NCI-H774 (cell line): ENCODE data around the gene DUOX2.
"Not testable (repeated sequence)": the region's sequence is repeated elsewhere in the genome, so short reads cannot be mapped to it uniquely, and the experiment has no call there.

Experiments
- DNase-seq: peaks from one replicate; lab custom pipeline; 2025; lab: John Stamatoyannopoulos, UW

The DUOX2 gene

GRCh38 chr15:45073602-45074001 lies 40.4 kb downstream of the DUOX2 start:
- not testable (repeated sequence) for DNase-seq

DNA sequence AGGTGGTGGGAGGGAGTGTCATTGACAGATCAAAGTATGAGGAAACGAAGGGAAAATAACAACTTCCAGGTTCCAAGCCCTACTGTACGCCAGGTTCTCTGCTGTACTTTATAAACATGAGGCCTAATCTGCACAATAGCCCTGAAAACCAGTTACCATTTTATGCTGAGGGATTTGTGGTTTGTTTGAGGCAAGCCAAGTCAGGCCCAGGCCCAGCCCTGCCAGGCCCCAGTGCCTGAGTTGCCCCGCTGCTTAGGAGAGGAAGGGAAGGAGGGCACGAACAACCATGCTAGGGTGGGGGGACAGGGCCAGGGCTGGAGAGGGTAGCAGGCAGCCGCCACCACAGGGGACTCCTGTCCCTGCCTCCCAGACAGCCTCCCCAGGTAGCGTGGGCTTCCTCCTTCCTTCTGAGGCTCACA lies 44.0 kb downstream of the DUOX2 start:
- not testable (repeated sequence) for DNase-seq

- DNase-seq: no peak
These were observed 49.6 kb downstream of the DUOX2 start for GRCh38 chr15:45064386-45064785.

- DNase-seq: not testable (repeated sequence)
These were observed 51.7 kb downstream of the DUOX2 start for GRCh38 chr15:45062301-45062700.

- not testable (repeated sequence) for DNase-seq
These were observed 55.0 kb downstream of the DUOX2 start for GRCh38 chr15:45058690-45059675.

- not testable (repeated sequence) for DNase-seq
These were observed 61.3 kb downstream of the DUOX2 start for GRCh38 chr15:45052676-45053075.

- no peak for DNase-seq
These were observed 63.4 kb downstream of the DUOX2 start for GRCh38 chr15:45050587-45050986.

- no peak for DNase-seq
These were observed 65.0 kb downstream of the DUOX2 start for GRCh38 chr15:45048794-45049631.

- not testable (repeated sequence) for DNase-seq
These were observed 65.6 kb downstream of the DUOX2 start for GRCh38 chr15:45048449-45048793.

- not testable (repeated sequence) for DNase-seq
These were observed 69.7 kb downstream of the DUOX2 start for GRCh38 chr15:45044270-45044669.

DNA sequence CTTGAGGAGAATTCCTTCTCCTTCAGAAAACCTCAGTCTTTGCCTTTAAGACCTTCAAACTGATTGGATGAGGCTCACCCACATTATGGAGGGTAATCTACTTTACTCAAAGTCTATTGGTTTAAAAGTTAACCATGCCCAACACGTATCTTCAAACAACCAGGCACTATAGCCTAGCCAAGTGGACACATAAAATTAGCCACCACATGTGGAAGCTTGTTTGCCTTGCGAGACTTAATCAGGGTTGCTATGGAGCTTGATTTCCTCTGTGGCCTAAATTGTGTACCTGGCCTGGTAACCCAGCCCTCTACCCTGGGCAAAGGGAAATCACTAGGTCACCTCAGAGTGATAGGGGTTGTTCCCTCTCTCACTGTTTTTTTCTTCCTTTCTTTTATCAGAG lies 71.1 kb downstream of the DUOX2 start:
- not testable (repeated sequence) for DNase-seq
